HG02678 (cell line): ENCODE data around the gene ZNF133.

Experiments
- ATAC-seq: cut with Tn5 transposase; IDR thresholded peaks from one replicate; pipeline ENCODE4 v1.9.1; 2021; ENCODE audit warnings: mild to moderate bottlenecking, moderate library complexity; ENCODE audit not compliant: unreplicated experiment

Gene ZNF133

DNA sequence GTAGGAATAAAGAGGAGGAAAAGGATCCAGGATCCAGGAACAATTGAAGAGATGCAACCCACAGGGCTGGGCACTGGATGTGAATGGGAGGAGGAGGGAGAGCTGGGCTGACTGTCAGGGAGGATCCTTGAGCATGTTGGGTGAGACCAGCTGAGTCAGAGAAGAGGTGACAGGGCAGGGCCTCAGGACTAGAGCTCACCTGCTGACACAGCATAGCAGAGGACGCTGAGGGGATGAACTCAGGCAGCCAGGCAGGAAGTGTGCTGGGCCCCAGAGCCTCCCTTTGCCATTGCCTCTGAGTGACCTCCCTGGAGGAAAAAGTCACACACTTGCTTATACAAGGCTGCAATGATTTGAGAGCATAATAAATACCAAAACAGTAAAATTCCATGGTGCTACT, 72.3 kb downstream of the ZNF133 start:
- ATAC-seq, result no peak

DNA sequence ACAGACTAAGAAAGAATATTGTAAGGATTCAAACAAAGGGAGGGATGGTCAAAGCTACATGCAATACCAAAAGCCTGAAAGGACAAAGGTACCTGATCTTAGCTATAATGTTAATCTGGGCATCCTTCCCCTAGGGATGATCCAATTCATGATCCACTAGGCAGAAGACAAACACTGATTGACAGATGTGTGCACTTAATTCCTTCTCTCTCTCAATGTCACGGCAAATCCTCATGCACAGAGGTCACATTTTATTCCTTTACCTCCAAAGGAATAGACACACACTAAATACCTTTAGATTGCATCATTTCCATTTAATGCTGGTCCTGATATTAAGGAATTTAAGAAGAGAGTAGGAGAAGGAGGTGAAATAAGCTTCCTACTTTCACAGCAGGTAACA, 73.4 kb downstream of the ZNF133 start:
- no peak for ATAC-seq

DNA sequence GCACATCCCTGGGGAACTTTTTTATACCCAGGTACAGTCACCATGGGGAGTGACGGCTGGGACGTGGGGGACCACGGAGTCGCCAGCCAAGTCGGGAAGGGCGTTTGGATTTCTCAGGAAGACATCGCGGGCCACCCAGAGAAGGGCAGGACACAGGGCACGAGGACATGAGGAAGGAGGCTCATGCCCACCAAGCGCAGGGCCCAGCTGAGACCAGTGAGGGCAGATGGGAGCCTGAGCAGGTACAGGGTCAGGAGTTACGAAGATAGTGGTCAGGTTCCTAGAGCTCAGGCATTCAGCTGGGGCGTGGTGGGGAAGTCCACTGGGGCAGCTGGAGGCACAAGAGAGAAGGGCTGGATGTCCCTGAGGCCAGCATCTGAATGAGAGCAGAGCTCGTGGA, 74.6 kb downstream of the ZNF133 start:
- no peak for ATAC-seq

- ATAC-seq, result no peak
These were observed 75.4 kb downstream of the ZNF133 start for GRCh38 chr20:18363708-18364107.

- ATAC-seq, result no peak
These were observed 76.4 kb downstream of the ZNF133 start for GRCh38 chr20:18364768-18365167.
